ENCODE data around the gene RFX1.
"Not testable (repeated sequence)": the region's sequence is repeated elsewhere in the genome, so short reads cannot be mapped to it uniquely, and the experiment has no call there.

Gene RFX1

DNA sequence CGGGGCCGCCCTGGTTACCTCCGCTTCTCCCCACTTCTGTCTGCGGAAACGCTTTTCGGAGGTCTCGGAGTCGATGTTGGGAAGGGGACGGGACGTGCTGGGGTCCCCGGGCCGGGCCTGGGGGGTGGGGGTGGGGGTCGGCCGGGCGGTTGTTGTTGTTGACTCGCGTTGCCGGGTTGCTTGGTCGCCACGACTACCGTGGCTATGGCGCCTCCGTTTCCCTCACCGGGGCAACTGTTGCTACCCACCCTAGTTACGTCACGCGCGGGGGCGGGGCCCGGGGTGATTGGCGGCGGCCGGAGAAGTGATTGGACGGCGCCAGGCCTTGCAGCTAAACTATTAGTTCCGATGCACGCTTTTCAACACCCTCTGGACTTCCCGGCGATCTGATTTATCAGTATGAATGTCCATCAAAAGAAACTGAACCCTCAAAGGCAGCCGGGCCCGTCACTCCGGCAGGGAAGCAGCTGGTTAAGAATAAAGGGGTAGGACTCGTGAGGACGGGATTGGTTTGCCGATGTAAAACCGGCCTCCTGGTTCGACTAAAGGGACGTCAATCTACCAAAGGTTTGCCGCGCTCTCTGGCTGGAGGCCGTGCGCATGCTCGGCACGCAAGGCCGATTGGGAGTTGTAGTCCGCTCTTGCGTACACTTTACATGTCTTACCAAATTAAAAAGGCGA is at the start of gene RFX1:
RFX1 (minus strand) TSS at position 236 of the 681 bp plus-strand sequence. CDS start 12,477 bp downstream, outside the sequence.
- peak; percentile 99 for DNase-seq (ENCODE audit: extremely low read depth in 1 of 2, low read depth in 1 of 2)

DNA sequence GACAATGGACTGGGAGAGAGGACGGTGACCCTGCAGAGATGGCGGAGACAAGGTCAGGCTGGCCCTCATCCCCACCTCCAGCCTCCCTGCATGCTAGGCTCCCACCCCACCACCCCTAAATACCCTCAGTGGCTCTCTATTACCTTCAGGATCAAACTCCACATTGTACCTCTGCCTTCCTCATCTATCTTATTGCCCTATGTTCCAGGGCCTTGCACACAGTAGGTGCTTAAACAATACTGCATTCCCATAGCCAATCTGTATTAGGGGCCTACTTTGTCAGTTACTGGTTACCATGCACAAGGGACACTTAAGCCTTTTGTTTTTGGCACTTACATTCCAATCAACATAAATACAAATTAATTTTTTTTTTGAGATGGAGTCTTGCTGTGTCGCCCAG is 49.3 kb upstream of the RFX1 start:
- DNase-seq (ENCODE audit: extremely low read depth in 1 of 2, low read depth in 1 of 2) = no peak

DNA sequence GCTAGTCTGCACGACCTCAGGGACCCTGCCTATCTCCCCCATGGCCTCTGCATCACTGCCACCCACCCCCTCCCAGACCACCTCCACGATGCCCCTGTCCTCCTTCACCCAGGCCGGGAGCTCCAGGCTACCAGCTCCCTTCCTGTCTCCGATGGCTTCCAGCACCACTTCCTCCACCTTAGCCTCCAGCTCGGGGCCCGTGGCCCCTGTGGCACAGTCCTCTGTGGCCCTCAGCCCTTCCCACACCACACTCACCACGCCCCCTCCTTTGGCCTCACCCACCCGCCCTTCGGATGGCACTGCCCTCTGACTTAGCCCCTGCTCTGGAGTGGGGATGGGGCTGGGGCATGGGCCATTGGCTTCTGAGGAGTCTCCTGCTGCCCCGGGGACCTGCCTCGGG is 48.6 kb upstream of the RFX1 start:
- no peak for DNase-seq (ENCODE audit: extremely low read depth in 1 of 2, low read depth in 1 of 2)

DNA sequence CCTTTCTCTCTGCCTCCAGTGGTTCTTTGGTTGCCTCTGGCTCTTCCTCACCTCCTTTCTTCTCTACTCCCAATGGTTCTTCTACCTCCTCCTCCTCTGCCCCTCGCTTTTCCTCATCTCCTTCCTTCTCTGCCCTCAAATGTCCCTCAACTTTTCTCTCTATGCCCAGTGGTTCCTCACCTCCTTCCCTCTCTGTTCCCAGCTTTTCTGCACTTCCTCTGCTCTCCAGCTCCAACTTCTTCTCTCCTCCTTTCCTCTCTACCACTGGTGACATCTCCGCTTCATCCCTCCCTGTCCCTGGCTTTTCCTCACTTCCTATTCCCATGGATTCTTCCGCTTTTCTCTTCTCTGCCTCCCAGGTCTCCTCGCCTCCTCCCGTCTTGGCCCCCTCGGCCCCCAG is 48.0 kb upstream of the RFX1 start:
- no peak for DNase-seq (ENCODE audit: extremely low read depth in 1 of 2, low read depth in 1 of 2)

DNA sequence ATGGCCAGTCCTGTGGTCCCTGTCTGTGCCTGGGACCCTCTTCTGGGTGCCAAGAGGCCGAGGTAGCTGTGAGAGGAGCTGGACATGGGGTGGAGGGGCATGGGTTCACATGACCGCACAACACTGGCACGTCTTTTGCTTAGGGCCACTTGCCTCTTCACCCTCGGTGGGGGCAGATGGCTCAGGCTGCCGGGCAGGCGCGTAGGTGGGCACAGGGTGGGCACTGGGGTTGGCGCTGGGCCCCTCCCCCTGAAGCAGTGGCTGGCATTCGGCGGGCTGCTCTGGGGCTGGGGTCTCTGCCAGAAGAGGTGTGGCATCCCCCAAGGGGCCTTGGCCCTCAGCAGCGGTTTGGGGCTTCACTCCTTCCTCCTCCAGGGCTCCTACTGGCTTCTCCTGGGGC is 47.4 kb upstream of the RFX1 start:
- DNase-seq (ENCODE audit: extremely low read depth in 1 of 2, low read depth in 1 of 2) = no peak

DNA sequence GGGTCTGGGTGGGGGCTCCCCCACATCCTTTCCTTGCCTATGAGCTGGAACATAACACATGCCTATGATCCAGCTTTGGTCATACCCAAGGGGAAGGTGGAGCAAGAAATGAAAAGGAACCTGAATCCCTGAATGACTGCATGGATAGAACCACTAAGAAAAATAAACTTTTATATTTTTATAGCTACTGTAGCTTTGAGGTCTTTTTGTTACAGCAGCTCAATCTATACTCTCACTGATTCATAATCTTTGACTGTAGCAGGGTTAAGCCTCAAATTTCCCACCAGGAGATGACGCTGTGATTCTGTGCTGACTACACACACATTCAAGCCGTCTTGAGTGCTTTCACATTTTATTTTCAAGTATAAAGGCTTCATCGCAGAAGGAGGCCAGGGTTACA is 46.9 kb upstream of the RFX1 start:
- DNase-seq (ENCODE audit: extremely low read depth in 1 of 2, low read depth in 1 of 2) = no peak

DNA sequence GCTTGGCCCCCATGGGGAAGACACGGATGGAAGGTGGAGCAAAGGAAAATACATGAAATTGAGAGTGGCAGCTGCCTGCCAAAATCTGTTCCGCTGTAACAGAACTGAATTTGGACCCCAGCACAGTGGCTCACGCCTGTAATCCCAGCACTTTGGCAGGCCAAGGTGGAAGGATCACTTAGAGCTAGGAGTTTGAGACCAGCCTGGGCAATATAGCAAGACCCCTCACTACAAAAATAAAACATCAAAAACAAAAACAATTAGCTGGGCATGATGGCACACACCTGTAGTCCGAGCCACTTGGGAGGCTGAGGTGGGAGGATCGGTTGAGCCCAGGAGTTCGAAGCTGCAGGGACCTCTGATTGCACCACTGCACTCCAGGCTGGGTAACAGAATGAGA is 46.4 kb upstream of the RFX1 start:
- DNase-seq (ENCODE audit: extremely low read depth in 1 of 2, low read depth in 1 of 2) = no peak

DNA sequence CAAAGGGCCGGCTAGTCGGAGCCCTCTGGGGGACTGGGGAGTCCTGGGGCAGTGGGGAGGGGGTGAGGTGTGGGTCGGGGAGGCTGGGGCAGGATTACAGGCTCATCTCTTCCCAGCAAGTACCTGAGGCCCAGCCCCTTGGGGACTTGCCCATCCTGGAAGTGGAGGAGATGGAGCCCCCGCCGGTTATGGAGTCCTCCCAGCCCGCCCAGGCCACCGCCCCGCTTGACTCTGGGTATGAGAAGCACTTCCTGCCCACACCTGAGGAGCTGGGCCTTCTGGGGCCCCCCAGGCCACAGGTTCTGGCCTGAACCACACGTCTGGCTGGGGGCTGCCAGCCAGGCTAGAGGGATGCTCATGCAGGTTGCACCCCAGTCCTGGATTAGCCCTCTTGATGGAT is 45.9 kb upstream of the RFX1 start:
- DNase-seq (ENCODE audit: extremely low read depth in 1 of 2, low read depth in 1 of 2) = no peak

DNA sequence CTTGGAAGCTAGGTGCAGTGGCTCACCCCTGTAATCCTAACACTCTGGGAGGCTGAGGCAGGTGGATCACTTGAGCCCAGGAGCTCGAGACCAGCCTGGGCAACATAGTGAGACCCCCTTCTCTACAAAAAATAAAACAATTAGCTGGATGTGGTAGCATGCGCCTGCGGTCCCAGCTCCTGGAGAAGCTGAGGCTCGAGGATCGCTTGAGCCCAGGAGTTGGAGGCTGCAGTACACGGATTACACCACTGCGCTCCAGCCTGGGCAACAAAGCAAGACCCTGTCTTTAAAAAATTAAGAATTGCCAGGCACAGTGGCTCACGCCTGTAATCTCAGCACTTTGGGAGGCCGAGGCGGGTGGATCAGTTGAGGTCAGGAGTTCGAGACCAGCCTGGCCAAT is 44.8 kb upstream of the RFX1 start:
- not testable (repeated sequence) for DNase-seq (ENCODE audit: extremely low read depth in 1 of 2, low read depth in 1 of 2)

DNA sequence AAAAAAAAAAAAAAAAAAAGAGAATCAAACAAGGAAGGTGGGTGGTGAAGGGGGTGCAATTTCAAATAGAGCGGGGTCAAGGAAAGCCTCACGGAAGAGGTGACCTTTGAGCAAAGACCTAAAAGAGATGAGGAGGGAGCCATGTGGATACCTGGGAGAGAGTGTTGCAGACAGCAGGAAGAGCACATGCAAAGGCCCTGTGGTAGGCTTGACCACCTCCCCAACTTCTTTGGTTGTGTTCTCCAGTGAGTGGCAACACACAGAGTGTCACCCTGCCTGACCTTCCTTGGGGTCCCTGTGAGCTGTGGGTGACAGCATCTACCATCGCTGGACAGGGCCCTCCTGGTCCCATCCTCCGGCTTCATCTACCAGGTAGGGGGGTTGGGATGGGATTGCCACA is 44.4 kb upstream of the RFX1 start:
- no peak for DNase-seq (ENCODE audit: extremely low read depth in 1 of 2, low read depth in 1 of 2)

DNA sequence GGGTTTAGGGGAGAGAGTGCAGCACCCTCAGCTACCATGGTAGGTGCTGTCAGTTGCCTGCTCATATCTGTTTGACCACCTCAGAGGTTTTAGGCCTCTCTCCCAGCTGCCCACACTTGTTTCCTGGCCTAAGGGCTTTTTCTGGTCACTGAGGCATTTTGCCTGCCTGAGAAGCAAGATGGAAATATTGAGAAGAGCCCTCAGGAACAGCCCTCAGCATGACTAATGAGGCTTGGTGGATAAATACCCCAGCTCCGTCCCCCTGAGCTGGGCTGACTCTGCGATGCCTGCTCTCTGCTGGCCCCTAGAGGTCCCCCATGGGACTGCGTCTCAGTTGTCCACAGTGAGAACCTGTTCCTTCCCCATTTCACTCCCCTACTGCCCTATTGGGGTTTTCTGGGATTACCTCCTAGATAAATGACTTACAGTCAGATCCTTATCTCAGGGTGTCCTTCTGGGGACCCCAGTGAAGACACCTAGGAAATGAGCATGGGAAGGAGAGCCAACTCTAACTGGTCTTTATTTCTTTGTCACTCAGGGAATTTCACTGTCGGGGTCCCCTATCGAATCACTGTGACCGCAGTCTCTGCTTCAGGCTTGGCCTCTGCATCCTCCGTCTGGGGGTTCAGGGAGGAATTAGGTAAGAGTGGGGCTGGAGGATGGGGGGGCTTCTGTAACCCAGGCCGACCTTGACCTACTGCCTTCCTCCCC is 42.5 kb upstream of the RFX1 start:
- peak; percentile 53 to 55 for DNase-seq (ENCODE audit: extremely low read depth in 1 of 2, low read depth in 1 of 2)

DNA sequence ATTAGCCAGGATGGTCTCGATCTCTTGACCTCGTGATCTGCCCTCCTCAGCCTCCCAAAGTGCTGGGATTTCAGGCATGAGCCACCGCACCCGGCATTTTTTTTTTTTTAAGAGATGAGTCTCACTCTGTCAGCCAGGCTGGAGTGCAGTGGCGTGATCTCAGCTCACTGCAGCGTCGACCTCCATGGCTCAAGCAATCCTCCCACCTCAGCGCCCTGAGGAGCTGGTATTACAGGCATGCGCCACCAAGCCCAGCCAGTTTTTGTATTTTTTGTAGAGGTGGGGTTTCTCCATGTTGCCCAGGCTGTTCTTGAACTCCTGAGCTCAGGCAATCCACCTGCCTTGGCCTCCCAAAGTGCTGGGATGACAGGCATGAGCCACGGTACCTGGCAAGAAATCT is 41.7 kb upstream of the RFX1 start:
- not testable (repeated sequence) for DNase-seq (ENCODE audit: extremely low read depth in 1 of 2, low read depth in 1 of 2)

DNA sequence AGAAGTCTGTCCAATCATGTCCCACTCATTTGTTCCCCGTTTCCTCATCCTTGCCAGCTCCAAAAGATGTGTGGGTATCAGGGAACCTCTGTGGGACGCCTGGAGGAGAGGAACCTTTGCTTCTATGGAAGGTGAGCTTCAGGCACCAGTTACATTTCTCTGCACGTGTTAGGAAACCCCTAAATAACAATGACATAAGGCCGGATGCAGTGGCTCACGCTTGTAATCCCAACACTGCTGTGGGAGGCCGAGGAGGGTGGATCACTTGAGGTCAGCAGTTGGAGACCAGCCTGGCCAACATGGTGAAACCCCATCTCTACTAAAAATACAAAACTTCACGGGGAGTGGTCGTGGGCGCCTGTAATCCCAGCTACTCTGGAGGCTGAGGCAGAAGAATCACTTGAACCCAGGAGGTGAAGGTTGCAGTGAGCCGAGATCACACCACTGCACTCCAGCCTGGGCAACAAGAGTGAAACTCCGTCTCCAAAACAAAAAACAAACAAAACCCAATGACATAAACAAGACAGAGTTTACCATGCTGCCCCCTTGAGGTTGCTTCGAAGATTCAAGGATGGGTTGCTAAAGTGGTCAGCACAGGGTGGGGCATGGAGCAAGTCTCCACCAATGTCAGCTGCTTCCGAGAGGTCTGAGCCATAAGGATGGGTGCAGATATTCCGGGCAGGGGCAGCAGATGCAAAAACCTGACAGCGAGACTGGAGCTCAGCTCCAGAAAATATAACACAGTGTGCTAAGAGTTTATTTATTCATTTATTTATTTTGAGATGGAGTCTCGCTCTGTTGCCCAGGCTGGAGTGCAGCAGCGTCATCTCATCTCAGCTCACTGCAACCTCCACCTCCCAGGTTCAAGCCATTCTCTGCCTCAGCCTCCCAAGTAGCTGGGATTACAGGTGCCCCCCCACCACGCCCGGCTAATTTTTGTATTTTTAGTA is 36.8 kb upstream of the RFX1 start:
- DNase-seq (ENCODE audit: extremely low read depth in 1 of 2, low read depth in 1 of 2) = not testable (repeated sequence)

DNA sequence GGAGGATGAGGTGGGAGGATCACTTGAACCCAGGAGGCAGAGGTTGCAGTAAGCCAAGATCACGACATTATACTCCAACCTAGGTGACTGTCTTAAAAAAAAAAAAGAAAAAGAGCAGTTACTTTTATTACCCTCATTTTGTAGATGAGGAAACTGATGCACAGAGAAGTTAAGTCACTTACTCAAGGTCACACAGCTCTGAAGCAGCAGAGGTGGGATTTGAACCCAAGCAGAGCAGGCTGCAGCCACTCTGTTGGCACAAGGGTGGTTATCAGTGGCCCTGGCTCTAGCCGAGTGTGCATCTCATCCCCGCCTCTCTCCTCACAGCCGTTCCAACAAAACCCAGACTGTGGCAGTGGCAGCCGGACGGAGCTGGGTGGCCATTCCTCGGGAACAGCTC is 33.1 kb upstream of the RFX1 start:
- no peak for DNase-seq (ENCODE audit: extremely low read depth in 1 of 2, low read depth in 1 of 2)

DNA sequence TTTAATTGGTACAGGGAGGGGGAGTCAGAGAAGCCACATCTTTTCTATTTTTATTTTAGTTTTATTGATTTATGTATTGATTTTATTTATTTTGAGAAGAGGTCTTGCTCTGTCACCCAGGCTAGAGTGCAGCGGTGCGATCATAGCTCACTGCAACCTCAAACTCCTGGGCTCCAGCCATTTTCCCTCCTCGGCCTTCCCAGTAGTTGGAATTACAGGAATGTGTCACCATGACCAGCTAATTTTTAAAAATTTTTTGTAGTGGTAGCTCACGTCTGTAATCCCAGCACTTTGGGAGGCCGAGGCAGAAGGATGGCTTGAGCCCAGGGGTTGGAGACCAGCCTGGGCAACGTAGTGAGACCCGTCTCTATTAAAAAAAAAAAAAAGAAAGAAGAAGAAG is 29.6 kb upstream of the RFX1 start:
- no peak for DNase-seq (ENCODE audit: extremely low read depth in 1 of 2, low read depth in 1 of 2)

DNA sequence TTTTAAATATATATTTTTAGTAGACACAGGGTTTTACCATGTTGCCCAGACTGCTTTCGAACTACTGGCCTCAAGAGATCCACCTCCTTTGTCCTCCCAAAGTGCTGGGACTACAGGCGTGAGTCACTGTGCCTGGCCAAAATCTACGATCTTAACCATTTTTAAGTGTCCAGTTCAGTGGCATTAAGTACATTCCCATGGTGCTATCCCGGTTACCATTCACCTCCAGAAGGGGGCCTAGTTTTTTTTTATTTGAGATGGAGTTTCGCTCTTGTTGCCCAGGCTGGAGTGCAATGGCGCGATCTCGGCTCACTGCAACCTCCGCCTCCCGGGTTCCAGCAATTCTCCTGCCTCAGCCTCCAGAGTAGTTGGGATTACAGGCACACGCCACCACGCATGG is 29.0 kb upstream of the RFX1 start:
- DNase-seq (ENCODE audit: extremely low read depth in 1 of 2, low read depth in 1 of 2) = not testable (repeated sequence)

DNA sequence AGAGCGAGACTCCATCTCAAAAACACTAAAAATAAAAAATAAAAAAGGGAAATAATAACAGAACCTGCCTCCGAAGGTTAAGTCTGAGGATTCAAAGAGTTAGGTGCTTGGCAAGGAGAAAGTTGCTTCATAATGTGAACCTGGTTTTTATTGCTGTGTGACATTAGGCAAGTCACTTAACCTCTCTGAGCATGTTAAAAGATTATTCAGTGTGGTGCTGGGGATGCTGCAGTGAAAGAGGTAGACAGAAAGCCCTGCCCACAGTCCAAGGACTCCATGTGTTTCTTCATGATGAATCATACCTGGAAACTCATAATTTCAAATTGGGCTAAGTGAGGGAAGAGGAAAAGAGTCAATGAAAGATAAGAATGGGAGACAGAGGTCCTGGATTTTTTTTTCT is 27.8 kb upstream of the RFX1 start:
- DNase-seq (ENCODE audit: extremely low read depth in 1 of 2, low read depth in 1 of 2) = no peak

DNA sequence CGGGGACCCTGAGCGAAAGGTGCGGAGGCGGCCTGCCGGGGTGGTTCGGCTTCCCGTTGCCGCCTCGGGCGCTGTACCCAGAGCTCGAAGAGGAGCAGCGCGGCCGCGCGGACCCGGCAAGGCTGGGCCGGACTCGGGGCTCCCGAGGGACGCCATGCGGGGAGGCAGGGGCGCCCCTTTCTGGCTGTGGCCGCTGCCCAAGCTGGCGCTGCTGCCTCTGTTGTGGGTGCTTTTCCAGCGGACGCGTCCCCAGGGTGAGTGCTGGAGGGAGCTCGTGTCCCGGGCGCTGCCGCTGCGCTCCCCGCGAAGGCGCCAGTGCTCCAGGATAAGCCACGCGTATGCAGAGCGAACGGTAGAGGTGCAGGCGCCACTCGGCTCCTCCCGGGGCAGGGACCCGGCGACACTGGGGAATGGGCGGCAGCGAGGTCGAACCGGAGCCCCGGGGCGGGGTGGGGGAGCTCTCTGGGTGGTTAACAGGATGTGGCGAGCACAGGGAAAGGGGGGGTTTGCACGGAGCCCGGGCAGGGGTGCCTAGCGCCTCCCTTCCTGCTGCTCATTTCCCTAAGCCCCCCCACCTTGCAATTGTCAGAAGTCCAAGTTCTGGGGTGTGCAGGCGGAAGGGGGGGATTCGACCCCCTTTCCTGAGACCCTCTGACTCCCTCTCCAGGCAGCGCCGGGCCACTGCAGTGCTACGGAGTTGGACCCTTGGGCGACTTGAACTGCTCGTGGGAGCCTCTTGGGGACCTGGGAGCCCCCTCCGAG is 25.8 kb upstream of the RFX1 start, which contains the start of gene IL27RA:
IL27RA (plus strand) TSS at position 44 of the 762 bp plus-strand sequence; CDS start at position 155, 111 bp downstream.
- peak; percentile 58 to 68 for DNase-seq (ENCODE audit: extremely low read depth in 1 of 2, low read depth in 1 of 2)

DNA sequence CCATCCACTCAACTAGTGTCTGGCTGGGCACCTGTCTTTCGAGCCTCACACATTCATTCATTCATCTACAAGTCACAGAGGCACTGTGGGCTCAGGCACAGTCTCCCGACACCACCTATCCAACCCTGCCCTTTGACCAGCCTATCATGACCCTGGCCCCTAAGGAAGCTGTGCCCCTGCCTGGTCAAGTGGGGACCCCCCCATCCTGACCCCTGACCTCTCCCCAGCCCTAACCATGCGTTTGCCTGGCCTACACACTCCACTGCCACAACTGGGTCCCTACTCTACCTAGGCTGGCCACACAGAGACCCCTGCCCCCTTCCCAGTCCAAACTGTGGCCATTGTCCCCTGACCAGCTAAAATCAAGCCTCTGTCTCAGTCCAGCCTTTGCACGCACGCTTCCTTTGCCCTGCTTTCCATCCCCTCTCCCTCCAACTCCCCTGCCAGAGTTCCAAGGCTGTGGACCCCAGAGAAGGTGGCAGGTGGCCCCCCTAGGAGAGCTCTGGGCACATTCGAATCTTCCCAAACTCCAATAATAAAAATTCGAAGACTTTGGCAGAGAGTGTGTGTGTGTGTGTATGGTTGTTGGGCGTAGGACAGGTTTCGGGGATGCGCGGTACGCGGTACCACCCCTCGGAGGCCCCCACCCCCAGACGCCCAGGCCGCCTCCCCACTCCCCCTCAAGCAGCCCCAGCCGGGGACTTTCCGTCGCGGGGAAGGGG is 25.0 kb upstream of the RFX1 start:
- DNase-seq (ENCODE audit: extremely low read depth in 1 of 2, low read depth in 1 of 2) = no peak

DNA sequence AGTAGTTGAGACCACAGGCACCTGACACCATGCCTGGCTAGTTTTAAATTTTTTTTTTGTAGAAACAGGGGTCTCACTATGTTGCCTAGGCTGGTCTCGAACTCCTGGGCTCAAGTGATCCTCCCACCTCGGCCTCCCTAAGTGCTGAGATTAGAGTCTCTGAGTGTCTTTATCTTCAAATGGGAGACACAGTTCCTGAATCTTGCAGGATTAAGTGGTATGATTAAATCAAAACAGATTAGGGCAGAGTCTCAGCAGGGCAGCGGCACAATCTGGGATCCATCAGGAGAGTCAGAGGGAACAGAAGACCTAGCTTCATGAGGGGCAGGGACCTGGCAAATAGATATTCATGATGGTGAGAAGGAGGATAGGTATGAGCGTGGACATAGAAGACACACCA is 22.8 kb upstream of the RFX1 start:
- no peak for DNase-seq (ENCODE audit: extremely low read depth in 1 of 2, low read depth in 1 of 2)
